BE2C (cell line): Measurements from ENCODE around the gene MECR.

Source experiments
- DNase-seq: peaks from one replicate; pipeline ENCODE4 v3.0.0-alpha.2; 2020
- H3K27me3 ChIP-seq: fragments of 250-450 bp; sonication (Bioruptor Pico); 2 replicates; pipeline ENCODE4 v1.5.1; 2020; ENCODE audit warnings: mild to moderate bottlenecking
- H3K36me3 ChIP-seq: fragments of 250-450 bp; sonication (Bioruptor Pico); 2 replicates; pipeline ENCODE4 v1.5.1; 2020; ENCODE audit warnings: mild to moderate bottlenecking
- H3K4me1 ChIP-seq: fragments of 250-450 bp; sonication (Bioruptor Pico); 2 replicates; pipeline ENCODE4 v1.5.1; 2020
- H3K4me3 ChIP-seq: 2 replicates; pipeline ENCODE4 v1.5.1; 2011; ENCODE audit warnings: low read depth, low read length
- H3K9me3 ChIP-seq: fragments of 250-450 bp; sonication (Bioruptor Pico); 2 replicates; pipeline ENCODE4 v1.5.1; 2020
- CTCF ChIP-seq: IDR thresholded peaks from 2 replicates; pipeline ENCODE4 v1.5.1; 2012; ENCODE audit warnings: mild to moderate bottlenecking, low read depth, low read length

MECR gene

GRCh38 chr1:29221296-29221695 lies 9.4 kb downstream of the MECR start:
- no peak for DNase-seq
- Histone ChIP-seq H3K4me1 (no peaks in the 10 kb centered on the region), H3K9me3 (no peaks in the 10 kb centered on the region), H3K4me3 (no peak overlapping the region), H3K36me3 (no peaks in the 10 kb centered on the region; the same call in 1 of the 2 replicates), H3K27me3 (no peaks in the 10 kb centered on the region)
- no peak for TF ChIP-seq CTCF

- Histone ChIP-seq H3K27me3 (no peaks in the 10 kb centered on the region), H3K36me3 (peaks cover 4% of the 10 kb centered on the region), H3K4me1 (no peaks in the 10 kb centered on the region), H3K9me3 (no peaks in the 10 kb centered on the region), H3K4me3 (no peak overlapping the region)
- no peak for TF ChIP-seq CTCF
- DNase-seq = no peak
These were observed 12.5 kb downstream of the MECR start for GRCh38 chr1:29218223-29218622.

- Histone ChIP-seq H3K27me3 (no peaks in the 10 kb centered on the region), H3K36me3 (peaks cover 4% of the 10 kb centered on the region), H3K4me1 (no peaks in the 10 kb centered on the region), H3K4me3 (no peak overlapping the region), H3K9me3 (no peaks in the 10 kb centered on the region)
- no peak for DNase-seq
- no peak for TF ChIP-seq CTCF
These were observed 13.1 kb downstream of the MECR start for GRCh38 chr1:29217633-29218032.

GRCh38 chr1:29213055-29213454 lies 17.7 kb downstream of the MECR start:
- no peak for DNase-seq
- H3K9me3 ChIP-seq = no peaks in the 10 kb centered on the region

GRCh38 chr1:29211086-29212030 lies 19.4 kb downstream of the MECR start:
- Histone ChIP-seq H3K4me3 (no peak overlapping the region), H3K27me3 (no peaks in the 10 kb centered on the region), H3K4me1 (no peaks in the 10 kb centered on the region), H3K36me3 (peaks cover 9% of the 10 kb centered on the region), H3K9me3 (no peaks in the 10 kb centered on the region)
- DNase-seq = no peak
- TF ChIP-seq CTCF = no peak

More at GRCh38 chr1:29213055-29213454, 17.7 kb downstream of the MECR start:
- no peak overlapping the region for H3K4me3 ChIP-seq
- H3K36me3 ChIP-seq = peaks cover 9% of the 10 kb centered on the region
- TF ChIP-seq CTCF = no peak
- no peaks in the 10 kb centered on the region for H3K27me3 ChIP-seq
- no peaks in the 10 kb centered on the region for H3K4me1 ChIP-seq
